Measurements from ENCODE around the gene OSBPL2.

GRCh38 chr20:62312662-62312977 is 74.3 kb downstream of the OSBPL2 start:
- TF ChIP-seq, protein P1, sequence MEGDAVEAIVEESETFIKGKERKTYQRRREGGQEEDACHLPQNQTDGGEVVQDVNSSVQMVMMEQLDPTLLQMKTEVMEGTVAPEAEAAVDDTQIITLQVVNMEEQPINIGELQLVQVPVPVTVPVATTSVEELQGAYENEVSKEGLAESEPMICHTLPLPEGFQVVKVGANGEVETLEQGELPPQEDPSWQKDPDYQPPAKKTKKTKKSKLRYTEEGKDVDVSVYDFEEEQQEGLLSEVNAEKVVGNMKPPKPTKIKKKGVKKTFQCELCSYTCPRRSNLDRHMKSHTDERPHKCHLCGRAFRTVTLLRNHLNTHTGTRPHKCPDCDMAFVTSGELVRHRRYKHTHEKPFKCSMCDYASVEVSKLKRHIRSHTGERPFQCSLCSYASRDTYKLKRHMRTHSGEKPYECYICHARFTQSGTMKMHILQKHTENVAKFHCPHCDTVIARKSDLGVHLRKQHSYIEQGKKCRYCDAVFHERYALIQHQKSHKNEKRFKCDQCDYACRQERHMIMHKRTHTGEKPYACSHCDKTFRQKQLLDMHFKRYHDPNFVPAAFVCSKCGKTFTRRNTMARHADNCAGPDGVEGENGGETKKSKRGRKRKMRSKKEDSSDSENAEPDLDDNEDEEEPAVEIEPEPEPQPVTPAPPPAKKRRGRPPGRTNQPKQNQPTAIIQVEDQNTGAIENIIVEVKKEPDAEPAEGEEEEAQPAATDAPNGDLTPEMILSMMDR (IDR thresholded peaks at IDR 0.05), result no peak
- TF ChIP-seq POLR2A (IDR thresholded peaks at IDR 0.05), result no peak
- TF ChIP-seq POLR2AphosphoS5 (IDR thresholded peaks at IDR 0.05; ENCODE audit: insufficient read depth in 1 of 2, low read depth in 1 of 2), result no peak

All from vagina (tissue), 2 donors.